Measurements from ENCODE around the gene CALU.

Gene CALU

GRCh38 chr7:128755075-128755818 lies 16.1 kb downstream of the CALU start:
- FAIRE-seq: no peak

GRCh38 chr7:128755819-128756476 lies 16.8 kb downstream of the CALU start:
- FAIRE-seq: no peak

- FAIRE-seq: no peak
These were observed 18.0 kb downstream of the CALU start for GRCh38 chr7:128757203-128757602.

DNA sequence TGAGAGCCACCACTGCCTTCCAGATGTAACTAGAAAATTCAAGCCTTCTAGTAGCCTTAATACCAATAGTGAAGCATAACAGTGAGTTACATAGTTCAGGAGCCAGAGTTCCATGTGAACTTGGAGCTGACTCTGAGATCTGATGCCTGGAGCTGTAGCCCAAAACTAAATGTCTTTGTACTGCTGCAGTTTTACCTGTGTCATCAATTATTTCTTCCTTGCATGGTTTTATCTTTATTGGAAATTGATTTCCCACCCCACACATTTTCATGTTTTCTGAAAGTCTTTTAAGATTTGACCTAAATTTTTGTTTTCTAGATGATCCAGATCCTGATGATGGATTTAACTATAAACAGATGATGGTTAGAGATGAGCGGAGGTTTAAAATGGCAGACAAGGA lies 19.4 kb downstream of the CALU start:
- FAIRE-seq: no peak

- no peak for FAIRE-seq
These were observed 20.1 kb downstream of the CALU start for GRCh38 chr7:128759242-128759641.

DNA sequence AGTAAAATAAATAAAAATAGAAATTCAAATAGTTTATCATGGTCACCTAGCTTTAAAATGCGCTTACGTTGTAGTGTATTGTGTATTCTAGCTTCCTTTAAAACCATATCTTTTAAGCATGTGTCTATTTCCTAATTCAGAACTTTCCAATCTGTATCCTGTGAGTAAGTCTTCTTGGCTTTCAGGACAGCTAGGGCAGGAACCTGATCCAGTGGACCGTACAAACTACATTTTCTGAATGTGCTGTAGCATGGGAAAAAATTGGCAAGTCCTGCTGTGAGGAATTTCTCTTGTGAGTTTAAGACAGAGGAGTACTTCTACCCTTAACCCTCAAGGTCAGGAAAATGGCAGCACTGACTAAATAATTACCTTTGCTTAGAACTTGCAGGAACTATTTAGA lies 24.4 kb downstream of the CALU start:
- no peak for FAIRE-seq

- FAIRE-seq: no peak
These were observed 28.4 kb downstream of the CALU start for GRCh38 chr7:128767475-128768110.

DNA sequence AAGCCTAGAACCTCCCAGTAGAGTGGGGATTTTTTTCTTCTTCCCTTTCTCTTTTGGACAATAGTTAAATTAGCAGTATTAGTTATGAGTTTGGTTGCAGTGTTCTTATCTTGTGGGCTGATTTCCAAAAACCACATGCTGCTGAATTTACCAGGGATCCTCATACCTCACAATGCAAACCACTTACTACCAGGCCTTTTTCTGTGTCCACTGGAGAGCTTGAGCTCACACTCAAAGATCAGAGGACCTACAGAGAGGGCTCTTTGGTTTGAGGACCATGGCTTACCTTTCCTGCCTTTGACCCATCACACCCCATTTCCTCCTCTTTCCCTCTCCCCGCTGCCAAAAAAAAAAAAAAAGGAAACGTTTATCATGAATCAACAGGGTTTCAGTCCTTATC lies 31.1 kb downstream of the CALU start:
- FAIRE-seq: no peak

- FAIRE-seq: no peak
These were observed 34.4 kb downstream of the CALU start for GRCh38 chr7:128773604-128774003.

- no peak for FAIRE-seq
These were observed 35.0 kb downstream of the CALU start for GRCh38 chr7:128774029-128774689.

DNA sequence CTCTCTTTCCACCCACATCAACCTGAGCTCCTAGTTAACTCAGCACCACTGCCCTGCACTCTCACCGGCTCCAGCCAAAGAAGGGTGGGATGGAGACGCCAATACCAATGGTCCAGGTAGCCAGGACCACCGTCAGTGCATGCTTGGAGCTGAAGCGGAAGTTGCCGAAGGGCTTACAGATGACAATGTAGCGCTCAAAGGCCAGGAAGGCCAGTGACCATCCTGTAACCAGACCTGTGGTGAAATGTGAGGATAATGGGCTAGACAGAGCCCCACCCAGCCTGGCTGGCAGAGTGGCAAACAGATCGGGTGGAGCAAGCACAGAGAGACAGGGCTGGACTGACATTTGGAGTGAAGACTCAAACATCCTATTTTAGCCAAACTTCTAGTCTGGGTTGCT lies 35.8 kb downstream of the CALU start:
- FAIRE-seq: no peak

- no peak for FAIRE-seq
These were observed 36.8 kb downstream of the CALU start, which contains the start of gene OPN1SW for GRCh38 chr7:128775744-128776474. Gene OPN1SW (minus strand): TSS chr7:128775794. CDS start chr7:128775781, 13 bp downstream.

DNA sequence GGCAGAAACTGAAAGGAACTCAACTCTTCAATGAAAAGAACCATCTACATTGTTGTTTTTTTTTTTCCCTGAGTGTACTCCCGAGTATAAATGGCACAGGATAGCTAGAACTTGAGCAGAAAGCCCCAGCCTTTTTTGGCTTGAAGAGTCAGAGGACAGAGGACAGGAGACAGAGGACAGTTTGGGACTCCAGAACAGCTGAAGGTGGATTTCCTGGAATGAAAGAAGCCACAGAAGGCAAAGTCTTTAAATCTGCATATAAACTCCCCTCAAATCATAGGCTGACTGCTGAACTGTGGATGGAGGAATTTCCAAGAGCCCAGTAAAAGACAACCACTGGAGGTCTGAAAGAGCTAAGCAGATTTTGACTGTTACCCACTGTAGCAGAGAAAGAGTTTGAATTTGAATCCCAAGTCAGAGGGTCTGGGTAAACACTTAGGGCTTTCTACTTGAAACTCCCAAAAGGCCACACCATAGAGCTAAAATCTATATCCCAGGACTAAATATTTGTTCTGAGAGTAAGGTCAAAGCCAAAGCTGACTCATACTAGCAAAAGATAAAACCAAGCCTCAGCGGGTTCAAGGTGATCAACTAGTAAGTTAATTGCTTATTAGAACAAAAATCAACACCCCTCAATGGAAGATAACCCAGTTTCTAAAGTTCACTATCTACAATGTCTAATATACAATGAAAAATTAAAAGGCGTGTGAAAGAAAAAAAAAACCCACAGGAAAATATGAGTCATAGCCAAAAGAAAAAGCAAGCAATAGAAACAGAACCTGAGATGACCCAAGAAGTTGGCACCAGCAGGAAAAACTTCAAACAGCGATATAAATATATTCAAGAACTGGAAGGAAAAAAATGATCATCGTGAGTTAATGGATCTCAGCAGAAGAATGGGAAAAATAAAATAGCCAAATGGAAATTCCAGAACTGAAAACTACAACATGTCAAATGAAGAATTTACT lies 38.3 kb downstream of the CALU start:
- no peak for FAIRE-seq

DNA sequence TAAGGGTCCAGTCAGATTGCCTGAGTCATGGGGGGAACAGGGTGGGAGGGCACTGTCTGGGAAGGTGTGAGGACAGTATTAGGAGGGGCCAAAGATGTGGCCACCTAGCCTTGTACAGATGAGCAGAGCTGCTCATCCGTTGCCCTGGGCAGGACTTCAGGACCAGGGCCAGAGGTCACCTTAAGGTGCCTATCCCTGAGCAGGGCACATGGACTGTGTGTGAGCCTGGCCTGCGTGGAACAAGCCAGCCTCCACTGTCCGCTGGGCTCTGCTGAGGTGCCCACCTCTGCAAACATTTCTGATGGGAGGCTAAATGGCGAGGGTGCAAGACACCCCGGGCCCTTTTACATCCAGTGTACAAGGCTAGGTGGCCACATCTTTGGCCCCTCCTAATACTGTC lies 39.8 kb downstream of the CALU start:
- no peak for FAIRE-seq

DNA sequence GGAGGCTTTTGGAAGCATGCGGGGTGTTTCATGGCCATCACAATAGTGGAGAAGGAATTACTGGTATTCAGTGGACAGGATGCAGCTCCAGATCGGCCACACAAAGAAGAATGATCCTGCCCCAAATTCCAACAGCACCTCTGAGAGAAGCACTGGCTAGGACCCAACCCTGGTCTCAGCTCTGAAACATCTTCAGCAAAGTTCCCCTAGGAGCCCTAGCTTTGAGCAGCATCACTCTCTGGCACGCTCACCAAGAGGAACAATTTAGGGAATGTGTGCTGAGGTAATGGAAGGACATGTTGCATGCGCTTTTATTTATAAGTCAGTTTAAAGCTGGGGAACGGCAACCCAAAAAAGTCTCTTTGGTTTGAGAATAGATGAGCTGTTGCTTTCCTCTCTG lies 42.0 kb downstream of the CALU start:
- no peak for FAIRE-seq

DNA sequence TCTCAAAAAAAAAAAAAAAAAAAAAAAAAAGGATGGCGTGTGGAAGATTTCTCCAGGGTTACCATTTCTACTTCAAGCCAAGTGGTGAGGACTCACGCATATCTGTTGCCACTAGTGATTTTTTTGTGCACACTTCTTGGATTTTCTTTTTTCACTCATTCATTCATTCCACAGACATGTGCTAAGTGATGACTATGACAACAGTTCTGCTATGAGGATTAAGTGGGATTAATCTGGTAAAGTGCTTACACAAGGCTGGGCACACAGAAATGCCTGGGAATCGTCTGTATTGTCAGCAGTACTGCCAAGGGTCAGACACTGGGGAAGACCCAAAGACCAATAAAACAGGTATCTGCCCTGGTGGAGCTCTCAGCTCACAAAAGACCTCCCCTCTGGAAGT lies 42.7 kb downstream of the CALU start:
- no peak for FAIRE-seq

GRCh38 chr7:128783143-128783861 lies 44.1 kb downstream of the CALU start:
- no peak for FAIRE-seq

DNA sequence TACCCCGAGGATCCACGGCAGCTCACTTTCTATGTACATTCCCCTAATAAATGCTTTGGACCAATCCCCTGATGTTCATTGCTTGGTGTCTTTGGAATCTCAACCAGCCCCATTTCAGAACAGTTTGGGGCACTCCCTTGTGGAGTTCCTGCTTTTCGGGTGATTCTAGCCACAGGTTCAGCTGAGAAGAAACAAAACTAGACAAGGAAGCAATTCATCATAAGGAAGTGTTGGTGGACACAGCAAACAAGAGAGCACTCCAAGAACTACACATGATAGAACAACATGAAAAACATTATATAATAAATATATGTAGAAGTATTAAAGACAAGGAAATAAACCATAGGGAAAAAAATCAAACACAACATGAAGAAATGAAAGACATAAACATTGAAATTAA lies 46.6 kb downstream of the CALU start:
- FAIRE-seq: no peak

DNA sequence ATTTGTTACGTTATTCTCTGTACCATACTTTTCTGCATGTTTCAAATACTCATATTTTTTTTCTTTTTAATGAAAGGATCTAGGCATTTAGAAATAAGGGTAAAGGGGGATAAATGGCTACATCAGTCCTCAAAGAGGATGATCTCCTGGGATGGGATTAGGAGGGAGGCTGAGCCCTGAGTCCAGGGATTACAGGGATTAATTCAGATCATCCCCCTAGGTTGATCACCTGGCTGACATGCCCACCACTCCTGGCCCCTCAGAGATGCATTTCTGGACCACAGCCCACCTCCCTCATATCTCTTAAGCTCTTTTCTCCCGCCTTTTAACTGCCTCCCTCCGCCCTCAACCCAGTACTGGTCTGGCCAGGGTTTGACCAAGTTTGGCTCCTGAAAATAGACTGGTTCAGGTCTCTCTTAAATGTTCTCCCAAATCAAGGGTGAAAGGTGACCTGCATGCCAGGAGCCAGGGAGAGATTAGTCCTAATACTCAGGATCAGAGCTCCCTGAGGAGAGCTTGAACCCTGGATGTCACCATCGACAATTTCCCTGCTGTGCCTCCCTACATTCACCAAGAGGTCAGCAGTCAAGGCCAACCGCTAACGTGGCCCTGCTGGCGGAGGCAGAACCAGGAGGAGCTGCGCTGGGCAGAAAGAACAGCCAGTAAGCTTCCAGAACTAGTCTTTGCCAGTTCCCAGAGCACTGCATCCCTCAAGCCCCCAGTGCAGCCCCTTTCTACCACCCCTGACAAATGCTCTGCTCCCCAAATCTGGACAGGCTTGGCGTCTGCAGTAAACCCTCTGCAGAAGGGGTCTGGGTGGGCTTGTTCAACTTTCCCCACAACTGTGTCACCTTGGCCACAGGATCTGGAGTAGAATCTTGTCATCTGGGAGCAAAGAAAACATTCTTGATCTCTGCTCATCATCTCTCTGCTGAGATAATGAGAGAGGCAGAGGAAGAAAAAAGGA lies 49.6 kb downstream of the CALU start:
- no peak for FAIRE-seq
